GM19351 (cell line): Measurements from ENCODE around the gene SVIL.
A peak's percentile ranks its signal among the peaks of the same experiment; 100 is the strongest.
"Not testable (repeated sequence)": the region's sequence is repeated elsewhere in the genome, so short reads cannot be mapped to it uniquely, and the experiment has no call there.

ENCODE experiments used
- ATAC-seq: cut with Tn5 transposase; IDR thresholded peaks from one replicate; pipeline ENCODE4 v1.9.1; 2021; ENCODE audit warnings: mild to moderate bottlenecking, moderate library complexity; ENCODE audit not compliant: unreplicated experiment

The SVIL gene

GRCh38 chr10:29524294-29524693 is 110.5 kb downstream of the SVIL start:
- ATAC-seq: no peak

- no peak for ATAC-seq
Observed at GRCh38 chr10:29522918-29523317, 111.9 kb downstream of the SVIL start.

GRCh38 chr10:29522061-29522855 is 112.5 kb downstream of the SVIL start:
- ATAC-seq: no peak

DNA sequence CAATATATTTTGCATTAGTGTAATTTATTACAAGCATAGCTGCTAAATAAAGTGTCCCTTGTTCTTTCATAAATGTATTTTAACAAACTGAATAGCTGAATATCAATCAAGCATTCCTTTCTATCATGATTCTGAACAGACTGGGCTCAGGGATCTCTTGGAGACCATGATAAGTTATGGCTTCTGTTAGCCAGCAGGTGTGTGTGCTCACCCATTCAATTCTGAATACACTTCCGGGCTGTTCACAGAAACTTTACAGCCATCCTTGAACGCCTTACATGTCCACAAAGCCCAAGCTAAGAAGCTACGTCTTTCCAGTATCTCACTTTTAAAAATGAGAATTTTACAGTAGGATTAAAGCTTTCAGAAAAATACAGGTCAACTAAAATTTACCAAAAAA is 115.1 kb downstream of the SVIL start:
- ATAC-seq: no peak

DNA sequence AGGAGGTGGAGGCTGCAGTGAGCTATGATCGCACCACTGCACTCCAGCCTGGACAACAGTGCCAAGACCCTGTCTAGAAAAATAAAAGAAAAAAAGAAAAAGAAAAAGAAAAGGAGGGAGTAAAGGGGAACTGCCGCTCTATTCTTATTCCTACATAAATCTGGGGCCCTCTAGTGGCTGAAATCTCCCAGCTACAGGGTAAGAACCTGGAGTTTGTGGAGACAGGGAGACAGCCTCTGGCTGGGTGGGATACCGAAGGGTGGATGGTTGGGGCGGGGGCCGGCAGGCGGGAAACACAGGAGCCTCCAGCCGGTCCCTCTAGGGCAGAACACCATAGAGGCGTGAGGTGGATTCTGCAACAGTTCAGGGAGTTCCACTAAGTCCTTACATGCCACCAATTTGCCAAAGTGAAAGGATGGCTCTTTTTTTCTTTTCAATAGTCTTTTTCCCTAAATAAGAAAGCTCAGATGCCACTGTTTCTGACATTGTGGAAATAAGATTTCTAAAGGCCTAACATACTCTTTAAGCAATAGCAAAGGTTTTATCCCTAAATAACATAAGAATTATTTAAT is 117.3 kb downstream of the SVIL start:
- ATAC-seq: no peak

- ATAC-seq: not testable (repeated sequence)
Observed at GRCh38 chr10:29516309-29516932, 118.3 kb downstream of the SVIL start.

DNA sequence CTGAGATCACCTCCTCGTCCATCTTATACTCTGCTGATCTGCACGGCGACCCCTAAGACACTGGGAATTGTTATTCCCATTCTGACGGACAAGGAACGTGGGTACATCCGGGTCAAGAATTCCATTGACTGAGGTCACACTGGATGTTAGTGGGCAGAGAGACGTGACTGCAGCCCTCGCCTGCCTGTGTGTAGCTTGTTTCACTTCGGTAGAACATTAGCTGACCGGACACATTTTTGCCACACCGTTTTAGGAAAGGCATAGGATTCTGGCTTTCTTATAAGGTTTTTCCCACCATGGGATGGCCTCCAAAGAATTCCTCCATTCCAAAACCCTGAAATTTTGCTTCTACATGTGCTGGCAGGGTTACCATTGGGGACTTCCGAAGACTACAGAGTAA is 118.9 kb downstream of the SVIL start:
- not testable (repeated sequence) for ATAC-seq

- ATAC-seq: not testable (repeated sequence)
Observed at GRCh38 chr10:29515104-29515503, 119.7 kb downstream of the SVIL start.

GRCh38 chr10:29514306-29514705 is 120.5 kb downstream of the SVIL start:
- ATAC-seq: no peak

DNA sequence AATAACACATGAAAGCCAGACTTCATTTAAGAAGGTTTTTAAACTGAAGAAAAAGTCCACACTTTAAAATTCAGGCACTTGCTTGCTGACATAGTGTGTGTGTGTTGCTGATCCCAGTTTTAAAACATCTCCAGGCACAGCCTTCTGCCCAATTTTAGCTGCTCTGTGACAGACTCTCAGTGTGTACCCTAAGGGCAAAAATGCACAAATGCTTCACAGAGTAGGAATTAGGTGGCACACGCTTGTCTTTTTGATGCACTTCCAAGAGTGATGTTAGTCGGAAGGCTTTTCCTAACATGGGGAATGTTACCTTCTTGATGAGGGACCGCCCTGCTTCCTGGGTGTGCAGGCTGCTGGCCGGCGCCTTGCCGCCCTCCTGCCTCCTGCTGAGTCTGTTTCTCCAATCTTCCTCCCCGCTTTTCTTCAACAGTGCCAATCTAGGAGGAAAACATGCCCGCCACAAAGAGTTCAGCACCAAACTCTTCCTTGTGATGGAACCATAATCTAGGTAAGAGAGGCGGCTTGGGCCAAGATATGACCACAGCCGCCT is 122.3 kb downstream of the SVIL start:
- ATAC-seq: no peak

DNA sequence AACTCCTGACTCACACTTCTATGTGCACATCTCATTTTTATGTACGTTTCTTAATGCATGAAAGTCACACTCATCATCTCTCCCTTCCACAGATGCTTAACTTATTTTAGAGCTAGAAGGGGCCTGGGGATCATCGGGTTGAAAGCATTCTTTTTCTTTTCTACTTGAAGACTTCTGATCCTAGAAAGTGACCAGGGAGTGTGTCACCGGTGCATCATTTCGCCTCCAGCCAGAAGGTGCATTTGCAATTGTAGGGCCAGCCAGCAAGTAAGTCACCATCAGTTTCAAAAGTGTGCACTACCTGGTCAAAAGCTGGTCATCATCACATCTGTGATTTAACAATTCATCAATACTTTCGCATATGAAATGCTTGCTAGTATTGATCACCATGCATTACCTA is 123.0 kb downstream of the SVIL start:
- ATAC-seq: not testable (repeated sequence)

GRCh38 chr10:29510483-29511157 is 124.2 kb downstream of the SVIL start:
- not testable (repeated sequence) for ATAC-seq

DNA sequence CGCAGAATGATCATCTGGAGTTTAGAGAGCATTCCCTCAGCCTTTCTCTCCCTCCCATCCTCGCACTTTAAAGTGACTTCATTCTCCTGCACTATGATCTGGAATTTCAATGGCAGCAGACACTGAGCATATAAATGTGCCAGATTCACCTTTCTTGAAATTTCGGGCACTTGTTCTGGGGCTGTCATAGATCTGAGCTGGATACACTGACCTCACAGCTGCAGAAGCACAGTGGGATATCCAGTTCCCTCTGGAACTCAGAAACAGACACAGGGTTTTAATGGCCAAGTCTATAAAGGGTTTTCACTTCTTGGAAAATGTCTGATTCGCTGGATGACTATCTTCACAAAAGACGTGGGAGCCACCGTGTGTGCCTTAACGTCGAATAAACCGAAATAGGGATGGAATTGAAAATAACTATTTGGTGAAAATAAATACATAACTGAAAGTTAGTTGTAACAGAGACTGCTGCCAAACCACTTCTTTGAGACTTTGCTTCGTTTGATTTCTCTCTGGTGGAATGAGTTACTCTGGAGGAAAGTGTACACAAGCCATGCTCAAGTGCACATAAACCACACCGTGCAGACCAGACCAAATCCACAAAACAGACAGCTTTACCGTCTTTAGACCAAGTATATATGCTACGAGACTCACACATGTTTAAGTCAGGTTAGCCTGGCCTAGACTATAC is 126.1 kb downstream of the SVIL start:
- ATAC-seq: no peak

- ATAC-seq: not testable (repeated sequence)
Observed at GRCh38 chr10:29507750-29508149, 127.0 kb downstream of the SVIL start.

DNA sequence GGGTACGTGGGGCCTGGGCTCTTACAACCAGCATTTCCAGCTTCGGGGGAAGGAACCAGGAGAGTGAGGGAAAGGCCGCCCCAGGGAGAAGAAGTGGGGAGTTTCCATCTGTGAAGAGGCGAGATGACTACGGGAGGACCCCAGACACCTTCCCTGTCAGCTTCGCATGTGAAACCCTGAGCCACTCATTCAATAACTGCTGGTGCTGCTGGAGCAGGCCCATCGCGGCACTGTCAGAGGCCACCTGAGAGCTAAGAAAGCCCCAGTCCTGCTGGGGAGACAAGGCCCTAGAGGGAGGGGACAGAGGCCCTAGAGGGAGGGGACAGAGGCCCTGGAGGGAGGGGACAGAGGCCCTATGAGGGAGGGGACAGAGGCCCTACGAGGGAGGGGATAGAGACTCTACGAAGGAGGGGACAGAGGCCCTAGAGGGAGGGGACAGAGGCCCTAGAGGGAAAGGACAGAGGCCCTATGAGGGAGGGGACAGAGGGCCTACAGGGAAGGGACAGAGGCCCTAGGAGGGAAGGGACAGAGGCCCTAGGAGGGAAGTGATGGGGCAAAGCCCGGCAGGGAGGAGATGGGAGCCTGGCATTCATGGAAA is 128.3 kb downstream of the SVIL start:
- not testable (repeated sequence) for ATAC-seq

GRCh38 chr10:29502351-29502750 is 132.4 kb downstream of the SVIL start:
- no peak for ATAC-seq

- no peak for ATAC-seq
Observed at GRCh38 chr10:29501692-29502091, 133.1 kb downstream of the SVIL start.

GRCh38 chr10:29499993-29500537 is 134.7 kb downstream of the SVIL start:
- ATAC-seq: no peak

DNA sequence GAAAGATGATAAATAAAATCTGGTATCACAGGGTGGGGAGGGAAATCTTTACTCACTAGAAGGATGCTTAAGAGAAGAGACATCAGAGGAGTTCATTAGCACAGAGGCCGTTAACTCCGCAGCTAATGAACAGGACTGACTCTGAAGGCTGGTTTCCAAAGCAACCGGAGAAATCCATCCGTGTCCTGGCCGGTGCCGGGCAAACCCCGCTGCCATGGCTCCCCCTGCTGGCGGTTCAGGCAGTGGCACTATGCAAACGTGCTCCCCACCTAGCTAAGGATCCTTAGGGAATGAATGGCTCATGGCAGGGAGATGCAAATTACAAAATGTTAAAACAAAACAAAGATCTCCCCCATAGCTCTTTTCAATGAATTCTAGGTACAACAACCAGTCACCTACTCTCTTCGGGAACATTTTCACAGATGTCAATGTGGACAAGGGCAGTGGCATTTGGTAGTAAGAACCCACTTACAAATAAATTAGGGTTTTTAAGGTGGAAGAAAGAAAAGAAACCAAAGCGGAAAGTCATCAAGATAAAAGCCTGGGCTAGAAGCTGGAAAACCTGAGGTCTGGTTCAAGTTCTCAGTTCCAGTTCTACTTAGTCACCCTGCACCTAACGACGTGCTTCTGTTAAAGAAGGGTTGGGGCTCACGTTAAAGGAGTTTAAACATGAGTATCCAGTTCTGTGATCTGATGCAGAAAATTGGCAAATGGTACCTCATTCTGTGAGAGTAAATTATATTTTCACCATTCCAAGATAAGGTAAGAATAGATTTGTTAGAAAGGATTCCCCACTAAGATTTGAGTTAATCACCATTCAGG is 138.2 kb downstream of the SVIL start:
- ATAC-seq: peak; percentile 43
